ENCODE results near the gene ZBTB16.

DNA sequence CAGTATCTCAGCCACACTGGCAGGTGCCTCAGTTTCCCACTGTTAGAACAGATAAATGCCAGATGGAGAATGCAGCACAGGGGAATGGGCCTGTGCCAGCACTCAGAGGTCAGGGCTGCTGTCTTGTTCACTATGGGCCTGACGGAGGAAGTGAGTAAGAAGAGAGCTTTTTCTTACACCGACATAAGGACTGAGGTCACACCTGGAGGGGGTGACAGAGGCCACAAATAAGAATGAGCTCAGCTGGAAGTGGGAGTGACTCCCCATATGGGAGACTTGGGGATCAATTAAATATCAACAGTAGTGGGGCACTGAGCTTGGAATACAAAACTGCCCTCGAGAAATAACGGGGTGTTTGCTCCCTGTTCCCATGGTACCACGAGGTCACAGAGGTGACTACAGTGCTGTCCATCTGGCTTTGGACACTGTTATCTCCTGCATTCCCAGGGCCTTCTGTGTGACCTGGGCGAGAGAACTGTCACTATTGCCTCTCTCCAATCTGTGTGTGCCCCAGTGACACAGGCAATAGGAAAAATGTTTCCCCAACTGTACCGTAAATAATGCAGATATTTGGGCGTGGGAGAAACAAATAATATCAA, 142.6 kb downstream of the ZBTB16 start:
- TF ChIP-seq POLR2AphosphoS5 (IDR thresholded peaks at IDR 0.05; ENCODE audit: borderline replicate concordance, low read depth, low read length), result no peak
- no peak for TF ChIP-seq EZH2 (IDR thresholded peaks at IDR 0.05)
- TF ChIP-seq FOXP2 (optimal IDR thresholded peaks at IDR 0.05; ENCODE audit: control extremely low read depth, extremely low read length, insufficient read depth), result no peak
